BJ (cell line): ENCODE measurements around the gene SIGLEC12. TPM values are rescaled to one million over a fixed set of nuclear protein-coding genes. Genes with fewer than 3 reads are reported as not detected.

ENCODE experiments used
- CTCF ChIA-PET: fragments of 350-600 bp; formaldehyde crosslinking; extraction: SDS; loops from one replicate; lab custom pipeline; 2021; ENCODE audit warnings: antibody characterized with exemption, inconsistent platforms; lab: Yijun Ruan, JAX
- POLR2A ChIA-PET: fragments of 300-600 bp; sonication (Branson Sonifier 250); formaldehyde crosslinking; extraction: SDS; loops from one replicate; lab custom pipeline; 2021; ENCODE audit warnings: antibody characterized with exemption; lab: Charles Lee
- DNase-seq: peaks from one replicate; pipeline ENCODE4 v3.0.0-alpha.2; 2011; ENCODE audit warnings: low read depth
- H3K27me3 ChIP-seq: 2 replicates; pipeline ENCODE4 v1.6.0; 2011; ENCODE audit warnings: low read length; ENCODE audit not compliant: control insufficient read depth, insufficient read depth
- H3K36me3 ChIP-seq: 2 replicates; pipeline ENCODE4 v1.5.1; 2011; ENCODE audit warnings: low read length; ENCODE audit not compliant: control insufficient read depth, insufficient read depth
- H3K4me3 ChIP-seq: 2 replicates; pipeline ENCODE4 v1.5.1; 2011; ENCODE audit warnings: low read depth, mild to moderate bottlenecking, control low read depth, low read length
- CTCF ChIP-seq: IDR thresholded peaks from 2 replicates; pipeline ENCODE4 v1.5.1; 2011; ENCODE audit warnings: low read depth, mild to moderate bottlenecking, control low read depth, inconsistent platforms, low read length, moderate library complexity; ENCODE audit not compliant: insufficient read depth
- polyA plus RNA-seq: library from polyadenylated mRNA; depleted of rRNA; stranded (reverse); fragments of >200 nt; gene quantifications from 2 replicates; pipeline ENCODE4 v1.2.3, GENCODE V29; 2011

Gene SIGLEC12
- polyA plus RNA-seq, 1 experiment: not detected

GRCh38 chr19:51485960-51486660 is 15.5 kb downstream of the SIGLEC12 start:
- H3K36me3 ChIP-seq: no peaks in the 10 kb centered on the region
- no peaks in the 10 kb centered on the region for H3K27me3 ChIP-seq
- ChIA-PET CTCF (interaction anchor here (1.2 kb wide), 1 partner anchor 13 kb away, joined by 3 read pairs; no protein-coding TSS in a partner anchor), POLR2A (no interaction called here)
- no peak for TF ChIP-seq CTCF
- DNase-seq: no peak
- no peak overlapping the region for H3K4me3 ChIP-seq

- POLR2A ChIA-PET: no interaction called here
- no peak for TF ChIP-seq CTCF
- DNase-seq: no peak
- no peaks in the 10 kb centered on the region for H3K36me3 ChIP-seq
- H3K27me3 ChIP-seq: no peaks in the 10 kb centered on the region
- H3K4me3 ChIP-seq: no peak overlapping the region
- CTCF ChIA-PET: no interaction called here
Observed at GRCh38 chr19:51480590-51480989, 21.0 kb downstream of the SIGLEC12 start.

- ChIA-PET CTCF (no interaction called here), POLR2A (no interaction called here)
- Histone ChIP-seq H3K4me3 (no peak overlapping the region), H3K27me3 (no peaks in the 10 kb centered on the region), H3K36me3 (no peaks in the 10 kb centered on the region)
- no peak for DNase-seq
- no peak for TF ChIP-seq CTCF
Observed at GRCh38 chr19:51479531-51480331, 21.9 kb downstream of the SIGLEC12 start.

GRCh38 chr19:51478381-51479234 is 23.0 kb downstream of the SIGLEC12 start, which contains the start of gene CEACAM18:
TSS of gene CEACAM18 (plus strand) at chr19:51478539.
- no peaks in the 10 kb centered on the region for H3K27me3 ChIP-seq
- no peaks in the 10 kb centered on the region for H3K36me3 ChIP-seq
- ChIA-PET POLR2A (no interaction called here), CTCF (no interaction called here)
- H3K4me3 ChIP-seq: no peak within 1 kb of the TSS
- TF ChIP-seq CTCF: no peak
- no peak for DNase-seq

GRCh38 chr19:51477344-51477743 is 24.3 kb downstream of the SIGLEC12 start:
- H3K36me3 ChIP-seq: no peaks in the 10 kb centered on the region
- H3K4me3 ChIP-seq: no peak overlapping the region
- ChIA-PET POLR2A (no interaction called here), CTCF (no interaction called here)
- DNase-seq: no peak
- TF ChIP-seq CTCF: no peak
- no peaks in the 10 kb centered on the region for H3K27me3 ChIP-seq
